CD4-positive, CD25-positive, alpha-beta regulatory T cell (primary cell): ENCODE results near the gene DTNB. TPM values are rescaled to one million over a fixed set of nuclear protein-coding genes. Genes with fewer than 3 reads are reported as not detected.

ENCODE experiments used
- ATAC-seq, 2 donors: fragments of 150-1000 bp; cut with Tn5 transposase; one replicate each; pipeline ENCODE4 v1.10.0; 2021; ENCODE audit warnings: low read depth in 2 of 2, moderate number of reproducible peaks in 2 of 2, moderate library complexity in 1 of 2
- DNase-seq, 3 donors: peaks; one replicate each; pipeline versions ENCODE4 v3.0.0 to v3.0.0-alpha.2; 2012 to 2022; ENCODE audit warnings: mixed read lengths in 1 of 3
- H3K27ac ChIP-seq: one replicate; pipeline ENCODE4 v1.7.0; 2013; ENCODE audit warnings: mild to moderate bottlenecking, low read length; ENCODE audit not compliant: insufficient read depth, poor library complexity, severe bottlenecking
- H3K27me3 ChIP-seq: one replicate; pipeline ENCODE4 v1.7.0; 2013; ENCODE audit warnings: low read length; ENCODE audit not compliant: control insufficient read depth, insufficient read depth
- H3K36me3 ChIP-seq: one replicate; pipeline ENCODE4 v1.7.0; 2013; ENCODE audit warnings: mild to moderate bottlenecking, low read length, moderate library complexity; ENCODE audit not compliant: control insufficient read depth, insufficient read depth
- H3K4me1 ChIP-seq: 2 replicates; pipeline ENCODE4 v1.7.0; 2013; ENCODE audit warnings: mild to moderate bottlenecking, low read length; ENCODE audit not compliant: insufficient read depth, control insufficient read depth, poor library complexity, severe bottlenecking
- H3K4me3 ChIP-seq: one replicate; pipeline ENCODE4 v1.7.0; 2013; ENCODE audit warnings: low read depth, mild to moderate bottlenecking, low read length, moderate library complexity
- H3K9me3 ChIP-seq, 2 experiments: 1 replicate in 1 of 2; 2 replicates in 1 of 2; pipeline ENCODE4 v1.7.0; 2013; ENCODE audit warnings: low read length in 2 of 2, mild to moderate bottlenecking in 1 of 2, moderate library complexity in 1 of 2; ENCODE audit not compliant: control insufficient read depth in 2 of 2
- H3K27ac Mint-ChIP-seq, 3 donors: one replicate each; pipeline ENCODE4 v1.8.0; 2020 to 2022; ENCODE audit warnings: mild to moderate bottlenecking in 3 of 3, mixed read lengths in 3 of 3, moderate library complexity in 2 of 3
- H3K27me3 Mint-ChIP-seq: one replicate; pipeline ENCODE4 v1.8.0; 2022; ENCODE audit warnings: mild to moderate bottlenecking, mixed read lengths
- H3K36me3 Mint-ChIP-seq: one replicate; pipeline ENCODE4 v1.8.0; 2020; ENCODE audit warnings: mixed read lengths
- H3K4me1 Mint-ChIP-seq, 4 donors: one replicate each; pipeline ENCODE4 v1.8.0; 2020 to 2022; ENCODE audit warnings: mixed read lengths in 4 of 4, mild to moderate bottlenecking in 1 of 4
- H3K4me3 Mint-ChIP-seq, 4 donors: one replicate each; pipeline ENCODE4 v1.8.0; 2020 to 2022; ENCODE audit warnings: mild to moderate bottlenecking in 4 of 4, mixed read lengths in 4 of 4, moderate library complexity in 3 of 4
- H3K9me3 Mint-ChIP-seq, 7 donors: one replicate each; pipeline ENCODE4 v1.8.0; 2020 to 2022; ENCODE audit warnings: mixed read lengths in 7 of 7, mild to moderate bottlenecking in 3 of 7, moderate library complexity in 2 of 7
- polyA plus RNA-seq, 4 donors: library from polyadenylated mRNA; unstranded; fragments of 300-500 nt; fragmentation: Illumina TruSeq; gene quantifications; one replicate each; pipeline ENCODE4 v1.2.3, GENCODE V29; 2021
- total RNA-seq: library from RNA; stranded (reverse); gene quantifications from one replicate; pipeline ENCODE4 v1.2.3, GENCODE V29; 2022

DTNB gene
- total and polyA plus RNA-seq, 5 donors from 2014 or later: 11.5 to 50.1 (median 15.0) TPM

DNA sequence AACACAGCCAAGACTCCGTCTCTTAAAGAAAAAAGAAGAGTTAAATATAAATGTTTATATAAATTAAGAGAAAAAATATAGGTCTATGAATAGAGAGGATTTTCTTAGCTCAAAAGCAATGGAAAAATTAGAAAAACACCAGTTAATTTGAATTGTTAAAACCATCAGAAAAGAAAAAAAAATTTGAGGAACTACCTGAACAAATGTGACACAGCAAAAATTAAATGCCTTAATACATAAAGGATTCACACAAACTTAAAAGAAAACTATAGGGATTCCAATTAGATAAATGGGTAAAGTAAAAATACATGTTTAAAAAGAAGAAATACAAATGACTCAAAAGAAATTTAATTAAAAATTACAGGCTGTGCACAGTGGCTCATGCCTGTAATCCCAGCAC is 183.7 kb downstream of the DTNB start:
- ATAC-seq (no peak), DNase-seq (no peak)
- H3K4me1 ChIP-seq: no peaks in the 10 kb centered on the region
- no peaks in the 10 kb centered on the region for H3K27me3 ChIP-seq
- no peaks in the 10 kb centered on the region for H3K27me3 Mint-ChIP-seq
- no peak overlapping the region for H3K27ac Mint-ChIP-seq
- peaks cover 0 to 2% (median 0%) of the 10 kb centered on the region in 7 donors for H3K9me3 Mint-ChIP-seq
- H3K36me3 ChIP-seq: no peaks in the 10 kb centered on the region
- peaks cover 0 to 2% (median 0%) of the 10 kb centered on the region in 4 donors for H3K4me1 Mint-ChIP-seq
- no peak overlapping the region for H3K27ac ChIP-seq
- no peak overlapping the region for H3K4me3 Mint-ChIP-seq
- H3K4me3 ChIP-seq: no peak overlapping the region
- H3K9me3 ChIP-seq: no peaks in the 10 kb centered on the region
- H3K36me3 Mint-ChIP-seq: peaks cover 26% of the 10 kb centered on the region

DNA sequence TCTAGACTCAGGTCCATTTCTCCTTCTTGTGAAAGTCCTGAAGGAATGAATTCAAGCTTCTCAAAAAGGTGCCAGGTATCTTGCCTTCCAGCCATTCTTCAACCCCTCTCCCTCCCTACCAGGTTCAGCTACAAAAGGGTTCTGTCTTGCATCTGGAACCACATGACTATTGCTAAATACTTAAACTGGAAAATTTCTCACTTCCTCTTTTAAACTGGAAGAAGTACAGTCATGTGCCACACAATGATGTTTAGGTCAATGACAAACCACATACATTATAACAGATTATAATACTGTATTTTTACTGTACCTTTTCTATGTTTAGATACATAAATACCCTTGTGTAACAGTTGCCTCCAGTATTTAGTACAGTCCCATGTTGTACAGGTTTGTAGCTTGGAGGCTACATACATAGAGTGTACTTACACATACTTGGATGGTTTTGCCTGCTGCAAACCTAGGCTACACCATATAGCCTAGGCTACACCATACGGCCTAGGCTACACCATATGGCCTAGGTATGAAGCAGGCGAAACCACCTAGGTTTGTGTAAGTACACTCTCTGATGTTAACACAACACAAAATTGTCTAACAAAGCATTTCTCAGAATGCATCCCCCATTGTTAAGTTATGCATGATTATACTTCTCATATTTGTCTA is 189.6 kb downstream of the DTNB start:
- no peaks in the 10 kb centered on the region for H3K9me3 Mint-ChIP-seq
- H3K36me3 Mint-ChIP-seq: peaks cover 60% of the 10 kb centered on the region
- no peak overlapping the region for H3K27ac Mint-ChIP-seq
- no peak overlapping the region for H3K27ac ChIP-seq
- H3K4me3 Mint-ChIP-seq: no peak overlapping the region
- ATAC-seq: peak in 1 of 2 donors; percentile 22
- H3K36me3 ChIP-seq: peaks cover 17% of the 10 kb centered on the region
- DNase-seq: no peak
- no peak overlapping the region for H3K4me3 ChIP-seq
- H3K9me3 ChIP-seq: no peaks in the 10 kb centered on the region
- no peaks in the 10 kb centered on the region for H3K27me3 ChIP-seq
- peaks cover 0 to 12% (median 8%) of the 10 kb centered on the region in 4 donors for H3K4me1 Mint-ChIP-seq
- no peaks in the 10 kb centered on the region for H3K27me3 Mint-ChIP-seq
- no peaks in the 10 kb centered on the region for H3K4me1 ChIP-seq

DNA sequence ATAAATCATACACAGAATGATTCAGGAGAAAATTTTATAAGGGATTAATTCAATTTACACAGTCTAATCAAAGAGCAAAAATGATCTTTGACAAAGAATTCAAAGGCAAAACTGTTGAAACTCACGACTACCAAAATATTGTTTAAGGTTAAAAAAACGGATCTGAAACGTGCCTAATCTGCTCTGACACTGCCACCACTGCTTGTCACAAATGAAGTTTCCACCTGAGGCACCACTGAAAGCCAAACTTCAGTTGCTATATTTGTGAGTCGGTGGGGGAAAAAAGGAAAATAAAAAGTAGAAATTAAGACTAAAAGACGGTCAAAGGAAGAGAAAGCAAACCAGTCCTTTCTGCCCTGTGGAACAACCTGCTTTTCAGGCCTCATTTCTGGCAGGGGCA is 191.0 kb downstream of the DTNB start:
- no peak for ATAC-seq
- no peaks in the 10 kb centered on the region for H3K9me3 Mint-ChIP-seq
- H3K27ac Mint-ChIP-seq: peak overlapping the region in 1 of 3 donors; percentile 79
- peaks cover 60% of the 10 kb centered on the region for H3K36me3 Mint-ChIP-seq
- Histone ChIP-seq H3K27me3 (no peaks in the 10 kb centered on the region), H3K36me3 (peaks cover 24% of the 10 kb centered on the region), H3K27ac (no peak overlapping the region), H3K4me3 (no peak overlapping the region), H3K9me3 (no peaks in the 10 kb centered on the region), H3K4me1 (no peaks in the 10 kb centered on the region)
- H3K4me3 Mint-ChIP-seq: no peak overlapping the region
- no peak for DNase-seq
- peaks cover 0 to 12% (median 8%) of the 10 kb centered on the region in 4 donors for H3K4me1 Mint-ChIP-seq
- no peaks in the 10 kb centered on the region for H3K27me3 Mint-ChIP-seq

DNA sequence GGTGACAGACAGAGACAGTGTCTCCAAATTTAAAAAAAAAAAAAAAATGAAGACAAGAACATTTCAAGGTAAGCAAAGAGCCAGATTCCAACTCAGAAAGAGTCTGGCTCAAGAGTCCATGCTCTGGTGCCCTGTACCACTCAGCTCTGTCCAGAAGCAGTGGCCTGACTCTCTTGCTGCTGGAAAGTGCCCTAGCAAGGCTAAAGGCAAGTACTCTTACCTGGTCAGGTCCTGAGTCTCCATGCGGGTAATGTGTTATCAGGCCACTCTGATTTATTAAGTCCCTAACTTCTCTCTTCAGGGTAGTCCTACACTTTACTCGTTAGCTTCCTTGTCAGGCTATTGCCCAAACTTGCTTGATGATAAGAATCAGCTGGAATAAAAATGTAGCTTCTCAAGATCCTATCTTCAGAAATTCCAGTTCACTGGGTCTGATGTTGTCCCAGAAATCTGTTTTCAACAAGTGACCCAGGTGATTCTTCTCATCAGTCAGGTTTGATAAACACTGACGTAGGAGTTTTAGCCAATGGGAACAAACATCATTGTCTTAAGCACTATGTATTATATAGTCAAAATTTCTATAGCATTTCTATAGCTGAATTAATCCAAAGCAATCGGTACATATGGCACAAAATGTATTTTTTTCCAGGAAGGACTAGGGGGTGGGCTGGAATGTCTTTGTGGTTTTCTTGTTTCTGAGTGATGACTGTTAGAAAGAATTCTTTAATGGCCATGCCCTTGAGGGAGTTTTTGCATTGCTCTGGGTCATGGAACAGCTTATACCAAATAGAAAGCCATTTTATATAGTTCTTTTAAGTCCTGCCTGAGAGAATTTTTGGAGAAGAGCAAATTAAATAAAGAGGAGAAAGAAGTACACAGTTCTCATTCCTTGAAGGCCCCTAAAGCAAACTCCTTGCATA is 191.7 kb downstream of the DTNB start:
- Mint-ChIP-seq H3K4me3 (no peak overlapping the region), H3K27me3 (no peaks in the 10 kb centered on the region), H3K9me3 (no peaks in the 10 kb centered on the region), H3K36me3 (peaks cover 55% of the 10 kb centered on the region), H3K27ac (no peak overlapping the region), H3K4me1 (peaks cover 0 to 12% (median 7%) of the 10 kb centered on the region in 4 donors)
- ATAC-seq: no peak
- H3K27ac ChIP-seq: no peak overlapping the region
- no peaks in the 10 kb centered on the region for H3K27me3 ChIP-seq
- H3K4me3 ChIP-seq: no peak overlapping the region
- no peaks in the 10 kb centered on the region for H3K9me3 ChIP-seq
- no peak for DNase-seq
- no peaks in the 10 kb centered on the region for H3K4me1 ChIP-seq
- H3K36me3 ChIP-seq: peaks cover 24% of the 10 kb centered on the region

DNA sequence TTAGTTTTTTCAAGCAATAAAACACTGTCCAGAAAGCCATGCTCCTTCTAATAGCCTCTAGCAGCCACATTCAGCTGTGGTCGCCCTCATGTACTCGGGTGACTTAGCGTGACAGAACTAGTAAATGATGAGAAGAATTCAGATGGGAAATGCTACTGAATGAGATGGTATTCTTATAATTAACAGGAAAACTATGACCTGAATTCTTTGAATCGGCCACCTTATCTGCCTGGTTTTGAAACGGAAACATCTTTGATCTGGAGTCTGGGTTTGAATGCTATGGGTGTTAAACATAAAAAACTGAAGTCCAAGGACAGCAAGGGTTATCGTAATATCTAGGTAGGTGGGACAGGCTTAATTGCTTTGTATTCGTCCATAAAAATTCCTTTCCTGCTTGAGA is 192.8 kb downstream of the DTNB start:
- Histone ChIP-seq H3K27ac (no peak overlapping the region), H3K4me1 (no peaks in the 10 kb centered on the region), H3K4me3 (no peak overlapping the region), H3K9me3 (no peaks in the 10 kb centered on the region), H3K36me3 (peaks cover 28% of the 10 kb centered on the region), H3K27me3 (no peaks in the 10 kb centered on the region)
- DNase-seq (peak in 1 of 3 donors; percentile 44), ATAC-seq (no peak)
- peaks cover 0 to 7% (median 2%) of the 10 kb centered on the region in 7 donors for H3K9me3 Mint-ChIP-seq
- no peaks in the 10 kb centered on the region for H3K27me3 Mint-ChIP-seq
- no peak overlapping the region for H3K4me3 Mint-ChIP-seq
- peaks cover 63% of the 10 kb centered on the region for H3K36me3 Mint-ChIP-seq
- no peak overlapping the region for H3K27ac Mint-ChIP-seq
- peaks cover 0 to 12% (median 7%) of the 10 kb centered on the region in 4 donors for H3K4me1 Mint-ChIP-seq

DNA sequence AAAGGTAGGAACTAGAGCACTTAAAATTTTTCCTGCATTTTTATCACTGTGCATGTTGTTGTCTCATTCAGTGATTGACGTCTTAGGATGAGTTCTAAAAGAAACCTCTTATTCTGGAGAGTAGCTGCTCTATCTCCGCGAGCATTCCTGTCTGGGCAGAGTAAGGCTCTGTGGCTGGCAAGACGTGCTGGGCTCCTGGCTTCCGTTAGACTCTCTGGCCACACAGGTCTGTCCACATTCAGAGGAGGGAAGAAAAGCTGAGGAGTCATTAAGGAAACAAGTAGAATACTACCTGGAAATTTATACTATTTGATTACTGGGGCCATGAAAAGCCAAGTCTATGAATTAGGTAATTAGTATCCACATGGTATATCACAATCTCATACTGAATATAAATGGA is 193.6 kb downstream of the DTNB start:
- Histone ChIP-seq H3K9me3 (no peaks in the 10 kb centered on the region), H3K36me3 (peaks cover 33% of the 10 kb centered on the region), H3K4me3 (no peak overlapping the region), H3K4me1 (no peaks in the 10 kb centered on the region), H3K27ac (no peak overlapping the region), H3K27me3 (no peaks in the 10 kb centered on the region)
- no peak for DNase-seq
- no peaks in the 10 kb centered on the region for H3K27me3 Mint-ChIP-seq
- H3K4me1 Mint-ChIP-seq: peaks cover 0 to 16% (median 7%) of the 10 kb centered on the region in 4 donors
- peaks cover 0 to 10% (median 2%) of the 10 kb centered on the region in 7 donors for H3K9me3 Mint-ChIP-seq
- peak overlapping the region in 1 of 3 donors; percentile 18 for H3K27ac Mint-ChIP-seq
- no peak for ATAC-seq
- no peak overlapping the region for H3K4me3 Mint-ChIP-seq
- peaks cover 69% of the 10 kb centered on the region for H3K36me3 Mint-ChIP-seq

DNA sequence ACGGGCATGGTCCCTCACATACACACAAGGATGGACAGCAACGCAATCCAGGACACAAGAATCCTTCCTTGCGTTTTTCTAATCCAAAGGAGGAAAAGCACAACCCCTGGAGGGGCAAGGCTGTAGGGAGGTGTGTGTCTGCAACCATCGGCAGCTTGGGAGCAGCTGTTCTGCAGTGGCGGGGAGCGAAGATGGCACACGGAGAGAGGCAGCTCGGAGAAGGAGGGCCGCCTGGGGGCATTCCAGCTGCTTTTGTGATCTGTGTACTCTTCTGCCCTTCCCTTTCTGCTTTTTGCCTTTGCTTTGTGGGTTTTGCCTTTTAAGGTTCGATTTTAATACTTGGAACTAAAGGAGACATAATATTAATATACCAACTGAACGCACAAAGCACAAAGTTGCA is 194.6 kb downstream of the DTNB start:
- Histone ChIP-seq H3K4me3 (no peak overlapping the region), H3K4me1 (no peaks in the 10 kb centered on the region), H3K9me3 (no peaks in the 10 kb centered on the region), H3K27ac (no peak overlapping the region), H3K36me3 (peaks cover 36% of the 10 kb centered on the region), H3K27me3 (no peaks in the 10 kb centered on the region)
- H3K27me3 Mint-ChIP-seq: no peaks in the 10 kb centered on the region
- no peak overlapping the region for H3K27ac Mint-ChIP-seq
- DNase-seq (no peak), ATAC-seq (no peak)
- H3K36me3 Mint-ChIP-seq: peaks cover 72% of the 10 kb centered on the region
- no peak overlapping the region for H3K4me3 Mint-ChIP-seq
- peaks cover 0 to 17% (median 6%) of the 10 kb centered on the region in 4 donors for H3K4me1 Mint-ChIP-seq
- peaks cover 0 to 10% (median 2%) of the 10 kb centered on the region in 7 donors for H3K9me3 Mint-ChIP-seq
